IMR-90 (cell line): Measurements from ENCODE around the gene CACNA2D3. TPM values are rescaled to one million over a fixed set of nuclear protein-coding genes. Genes with fewer than 3 reads are reported as not detected.

Source experiments
- ATAC-seq: fragments of 200-7000 bp; cut with Tn5 transposase; 2 replicates; pipeline ENCODE4 v1.9.1; 2020; ENCODE audit warnings: low read depth, mild to moderate bottlenecking, moderate library complexity
- BruUV-seq: library from RNA; stranded (reverse); fragments of 400-500 nt; replicated peaks from 2 replicates; lab custom pipeline; 2021; lab: Mats Ljungman, UMichigan
- CTCF ChIA-PET: fragments of 300-600 bp; formaldehyde crosslinking; extraction: SDS; loops from one replicate; lab custom pipeline; 2021; ENCODE audit warnings: antibody characterized with exemption; lab: Yijun Ruan, JAX
- POLR2A ChIA-PET: fragments of 300-600 bp; sonication (Branson Sonifier 250); formaldehyde crosslinking; loops from one replicate; lab custom pipeline; 2022; ENCODE audit warnings: antibody characterized with exemption; ENCODE audit not compliant: unreplicated experiment; lab: Charles Lee
- DNase-seq: peaks from one replicate; pipeline ENCODE4 v3.0.0; 2013
- H2AFZ ChIP-seq: replicated peaks from 2 replicates; pipeline ENCODE3; 2013; ENCODE audit warnings: low read length, mild to moderate bottlenecking; ENCODE audit not compliant: poor library complexity
- H2AK5ac ChIP-seq: 2 replicates; pipeline ENCODE4 v1.6.1; 2013; ENCODE audit warnings: low read depth, low read length, inconsistent platforms
- H2AK9ac ChIP-seq: replicated peaks from 2 replicates; pipeline ENCODE3; 2013; ENCODE audit warnings: mild to moderate bottlenecking, low read depth, low read length, moderate library complexity; ENCODE audit not compliant: poor library complexity
- H2BK120ac ChIP-seq: 2 replicates; pipeline ENCODE4 v1.6.1; 2013; ENCODE audit warnings: low read depth, low read length, inconsistent platforms
- H2BK15ac ChIP-seq: 3 replicates; pipeline ENCODE4 v1.6.1; 2013; ENCODE audit warnings: low read depth, low read length, inconsistent platforms
- H2BK20ac ChIP-seq: 2 replicates; pipeline ENCODE4 v1.6.1; 2013; ENCODE audit warnings: low read depth, mild to moderate bottlenecking, inconsistent platforms, low read length, moderate library complexity
- H2BK5ac ChIP-seq: 2 replicates; pipeline ENCODE4 v1.6.1; 2013; ENCODE audit warnings: mild to moderate bottlenecking, low read depth, low read length, inconsistent platforms; ENCODE audit not compliant: poor library complexity, severe bottlenecking
- H3K14ac ChIP-seq: replicated peaks from 2 replicates; pipeline ENCODE4 v1.6.1; 2013; ENCODE audit warnings: low read depth, low read length, inconsistent platforms
- H3K18ac ChIP-seq: 2 replicates; pipeline ENCODE4 v1.6.1; 2013; ENCODE audit warnings: low read depth, low read length, control low read depth
- H3K23ac ChIP-seq: 2 replicates; pipeline ENCODE4 v1.6.1; 2013; ENCODE audit warnings: low read depth, low read length, inconsistent platforms
- H3K27ac ChIP-seq: 2 replicates; pipeline ENCODE4 v1.5.1; 2013; ENCODE audit warnings: mild to moderate bottlenecking, control low read depth, low read length; ENCODE audit not compliant: insufficient read depth
- H3K27me3 ChIP-seq: 2 replicates; pipeline ENCODE4 v1.6.1; 2013; ENCODE audit warnings: low read length; ENCODE audit not compliant: control insufficient read depth, insufficient read depth
- H3K36me3 ChIP-seq: 2 replicates; pipeline ENCODE4 v1.6.1; 2013; ENCODE audit warnings: low read length, mixed read lengths; ENCODE audit not compliant: control insufficient read depth, insufficient read depth
- H3K4ac ChIP-seq: 2 replicates; pipeline ENCODE4 v1.6.1; 2013; ENCODE audit warnings: low read depth, low read length, inconsistent platforms
- H3K4me1 ChIP-seq: 2 replicates; pipeline ENCODE4 v1.6.1; 2013; ENCODE audit warnings: low read length, mixed read lengths; ENCODE audit not compliant: control insufficient read depth, insufficient read depth
- H3K4me2 ChIP-seq: 2 replicates; pipeline ENCODE4 v1.6.1; 2013; ENCODE audit warnings: low read depth, mild to moderate bottlenecking, control low read depth, low read length, moderate library complexity
- H3K4me3 ChIP-seq: 2 replicates; pipeline ENCODE4 v1.5.1; 2013; ENCODE audit warnings: low read depth, mild to moderate bottlenecking, control low read depth, low read length, moderate library complexity; ENCODE audit not compliant: insufficient read depth
- H3K56ac ChIP-seq: 2 replicates; pipeline ENCODE4 v1.6.1; 2013; ENCODE audit warnings: low read length, inconsistent platforms; ENCODE audit not compliant: insufficient read depth; ENCODE audit errors: extremely low read depth
- H3K79me1 ChIP-seq, 2 experiments: 2 replicates each; pipeline ENCODE4 v1.6.1; 2013; ENCODE audit warnings: low read length in 2 of 2, inconsistent platforms in 1 of 2, low read depth in 1 of 2
- H3K9ac ChIP-seq: 2 replicates; pipeline ENCODE4 v1.6.1; 2013; ENCODE audit warnings: low read depth, low read length, control low read depth
- H3K9me1 ChIP-seq: 2 replicates; pipeline ENCODE4 v1.6.1; 2013; ENCODE audit warnings: low read length, inconsistent platforms; ENCODE audit not compliant: insufficient read depth
- H3K9me3 ChIP-seq: 2 replicates; pipeline ENCODE4 v1.6.1; 2013; ENCODE audit warnings: low read length; ENCODE audit not compliant: control insufficient read depth, insufficient read depth
- H4K20me1 ChIP-seq: 2 replicates; pipeline ENCODE4 v1.6.1; 2013; ENCODE audit warnings: low read length, inconsistent platforms; ENCODE audit not compliant: insufficient read depth
- H4K5ac ChIP-seq: 2 replicates; pipeline ENCODE4 v1.6.1; 2013; ENCODE audit warnings: mild to moderate bottlenecking, low read depth, low read length, control low read depth
- H4K8ac ChIP-seq, 2 experiments: 2 replicates each; pipeline ENCODE4 v1.6.1; 2013; ENCODE audit warnings: low read depth in 2 of 2, low read length in 2 of 2, control low read depth in 1 of 2, inconsistent platforms in 1 of 2
- H4K91ac ChIP-seq: 2 replicates; pipeline ENCODE4 v1.6.1; 2013; ENCODE audit warnings: low read depth, low read length, inconsistent platforms; ENCODE audit not compliant: insufficient read depth
- MAZ ChIP-seq: IDR thresholded peaks from 2 replicates; pipeline ENCODE4 v1.6.1; 2012; ENCODE audit warnings: low read depth, mild to moderate bottlenecking, low read length, improper control_type of control experiment, moderate library complexity, borderline replicate concordance
- POLR2A ChIP-seq: IDR thresholded peaks from 2 replicates; pipeline ENCODE4 v1.6.1; 2012; ENCODE audit warnings: mild to moderate bottlenecking, low read depth, low read length
- WGBS, 2 experiments: methylation state at CpG; one replicate each; pipeline versions ENCODE4 v1.1.5 to v1.1.7; 2013; ENCODE audit warnings: missing lambda C conversion rate in 2 of 2; ENCODE audit not compliant: insufficient read length in 1 of 2; ENCODE audit errors: extremely low coverage in 2 of 2; 5-methylcytosine and 5-hydroxymethylcytosine counted together
- dilution Hi-C: fragments of 300-500 bp; cut with HindIII; formaldehyde crosslinking; loops from one replicate; pipeline ENCODE4 v1.14.3; 2018; ENCODE audit warnings: low sequenced_read_pairs; ENCODE audit not compliant: unreplicated experiment
- in situ Hi-C: fragments of 300-500 bp; cut with MboI; formaldehyde crosslinking; loops from 3 replicates; pipeline ENCODE4 v1.14.3; 2019; ENCODE audit warnings: low sequenced_read_pairs, inconsistent platforms, mixed read lengths
- intact Hi-C: fragments of 100-400 bp; cut with micrococcal nuclease; formaldehyde crosslinking; loops from 2 replicates; pipeline ENCODE4 v1.10.0; 2022
- polyA plus RNA-seq, 3 experiments: library from polyadenylated mRNA; depleted of rRNA; stranded (reverse); fragments of >200 nt; gene quantifications; 2 replicates each; pipeline ENCODE4 v1.2.3, GENCODE V29; 2012; ENCODE audit warnings: low replicate concordance in 1 of 3
- total RNA-seq: library from RNA; depleted of rRNA; stranded (reverse); fragments of >200 nt; gene quantifications from 2 replicates; pipeline ENCODE4 v1.2.3, GENCODE V29; 2012
- TF ChIP-seq, protein P1 (sequence below): conservative IDR thresholded peaks from 2 replicates; pipeline ENCODE4 v1.5.1; 2012; ENCODE audit warnings: mild to moderate bottlenecking, low read depth, low read length, improper control_type of control experiment

The CACNA2D3 gene
- total and polyA plus RNA-seq, 2 of the 4 experiments (the other 2 are of a cell fraction): 0.36 to 0.41 TPM

DNA sequence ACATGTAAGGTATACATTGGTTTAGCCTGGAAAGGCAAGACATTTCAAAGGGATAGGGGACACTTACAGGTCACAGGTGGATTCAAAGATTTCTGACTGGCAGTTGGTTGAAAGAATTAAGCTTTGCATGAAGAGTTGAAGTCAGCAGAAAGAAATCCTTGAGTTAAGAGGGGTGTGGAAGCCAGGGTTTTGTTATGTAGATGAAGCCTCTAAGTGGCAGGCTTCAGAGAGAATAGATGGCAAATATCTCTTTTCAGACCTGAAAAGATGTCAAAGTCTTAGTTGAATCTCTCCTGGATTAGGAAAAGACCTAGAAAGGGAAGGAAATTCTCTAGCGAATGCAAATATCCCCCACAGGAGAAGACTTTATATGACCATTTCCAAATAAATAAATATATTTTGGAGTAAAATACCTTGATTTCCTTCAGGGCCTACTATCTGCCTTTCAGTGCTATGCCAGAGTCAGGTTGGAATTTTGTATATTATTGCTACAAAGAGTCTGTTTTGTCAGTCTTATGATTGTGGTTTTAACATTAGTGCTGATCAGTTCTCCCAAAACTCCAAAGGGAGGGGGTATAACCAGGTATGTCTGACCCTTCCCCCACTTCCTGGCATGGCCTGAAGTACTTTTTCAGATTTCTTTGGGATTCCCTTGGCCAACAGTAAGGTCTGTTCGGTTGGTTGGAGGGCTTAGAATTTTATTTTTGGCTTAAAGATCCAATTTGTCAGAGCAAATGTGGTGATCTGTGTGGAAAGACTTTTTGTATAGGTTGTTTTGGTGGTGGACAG is 519.1 kb downstream of the CACNA2D3 start:
- in situ Hi-C loops (no loop called here), intact Hi-C loops (no loop called here)
- CTCF ChIA-PET: interaction anchor here (0.6 kb wide), 1 partner anchor 52 kb away, joined by 3 read pairs; no protein-coding TSS in a partner anchor

More for the DNA sequence above, 519.1 kb downstream of the CACNA2D3 start:
- Histone ChIP-seq H3K4me2 (no peak overlapping the region), H3K4ac (no peak overlapping the region), H3K27ac (no peak overlapping the region), H4K5ac (no peak overlapping the region), H3K4me1 (no peaks in the 10 kb centered on the region), H3K56ac (no peak overlapping the region), H3K23ac (no peak overlapping the region), H3K9me3 (no peaks in the 10 kb centered on the region), H2AK9ac (no peak overlapping the region), H3K9me1 (no peaks in the 10 kb centered on the region), H3K27me3 (no peaks in the 10 kb centered on the region), H3K18ac (no peak overlapping the region), H4K91ac (no peak overlapping the region), H2AFZ (no peak overlapping the region), H2BK15ac (no peak overlapping the region), H3K79me1 (no peaks in the 10 kb centered on the region), H3K14ac (no peak overlapping the region), H4K20me1 (no peaks in the 10 kb centered on the region), H4K8ac (no peak overlapping the region), H2BK5ac (no peak overlapping the region), H3K4me3 (no peak overlapping the region), H2AK5ac (no peak overlapping the region), H3K9ac (no peak overlapping the region), H2BK120ac (no peak overlapping the region), H2BK20ac (no peak overlapping the region), H3K36me3 (no peaks in the 10 kb centered on the region)
- DNase-seq (no peak), ATAC-seq (no peak)
- no TSS peak for BruUV-seq
- POLR2A ChIA-PET: no interaction called here
- dilution Hi-C loops: no loop called here
- TF ChIP-seq POLR2A (no peak), MAZ (no peak)
- TF ChIP-seq, protein P1, sequence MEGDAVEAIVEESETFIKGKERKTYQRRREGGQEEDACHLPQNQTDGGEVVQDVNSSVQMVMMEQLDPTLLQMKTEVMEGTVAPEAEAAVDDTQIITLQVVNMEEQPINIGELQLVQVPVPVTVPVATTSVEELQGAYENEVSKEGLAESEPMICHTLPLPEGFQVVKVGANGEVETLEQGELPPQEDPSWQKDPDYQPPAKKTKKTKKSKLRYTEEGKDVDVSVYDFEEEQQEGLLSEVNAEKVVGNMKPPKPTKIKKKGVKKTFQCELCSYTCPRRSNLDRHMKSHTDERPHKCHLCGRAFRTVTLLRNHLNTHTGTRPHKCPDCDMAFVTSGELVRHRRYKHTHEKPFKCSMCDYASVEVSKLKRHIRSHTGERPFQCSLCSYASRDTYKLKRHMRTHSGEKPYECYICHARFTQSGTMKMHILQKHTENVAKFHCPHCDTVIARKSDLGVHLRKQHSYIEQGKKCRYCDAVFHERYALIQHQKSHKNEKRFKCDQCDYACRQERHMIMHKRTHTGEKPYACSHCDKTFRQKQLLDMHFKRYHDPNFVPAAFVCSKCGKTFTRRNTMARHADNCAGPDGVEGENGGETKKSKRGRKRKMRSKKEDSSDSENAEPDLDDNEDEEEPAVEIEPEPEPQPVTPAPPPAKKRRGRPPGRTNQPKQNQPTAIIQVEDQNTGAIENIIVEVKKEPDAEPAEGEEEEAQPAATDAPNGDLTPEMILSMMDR: no peak
- WGBS, 2 experiments: no CpG with 5 or more reads among the region's 2 CpGs
